ENCODE data around the gene QRICH2. TPM values are rescaled to one million over a fixed set of nuclear protein-coding genes. Genes with fewer than 3 reads are reported as not detected.

Gene QRICH2
- total and polyA plus RNA-seq, 10 of the 15 experiments (the other 5 are each of a cell fraction or from before 2014, with no cell fraction given): 0.04 to 0.72 (median 0.25) TPM

GRCh38 chr17:76353599-76354316 is 45.7 kb upstream of the QRICH2 start, which contains the start of gene PRPSAP1 (continued):
- no peak for TF ChIP-seq ZNF384 (IDR thresholded peaks at IDR 0.05; ENCODE audit: borderline replicate concordance, low read depth, low read length)
- TF ChIP-seq DPF2 (IDR thresholded peaks at IDR 0.05): no peak
- TF ChIP-seq MTA2 (IDR thresholded peaks at IDR 0.05; ENCODE audit: low read depth): peak; percentile 34
- TF ChIP-seq CBX5 (IDR thresholded peaks at IDR 0.05; ENCODE audit: low read depth): no peak
- peak; percentile 90 for TF ChIP-seq RB1 (IDR thresholded peaks at IDR 0.05; ENCODE audit: borderline replicate concordance)
- TF ChIP-seq YBX1 (IDR thresholded peaks at IDR 0.05): no peak
- TF ChIP-seq BCLAF1 (IDR thresholded peaks at IDR 0.05): no peak
- TF ChIP-seq RBBP5 (conservative IDR thresholded peaks at IDR 0.05): no peak
- TF ChIP-seq CUX1 (IDR thresholded peaks at IDR 0.05; ENCODE audit: insufficient replicate concordance, low read depth, low read length): peak; percentile 42
- no peak for TF ChIP-seq SMAD1 (IDR thresholded peaks at IDR 0.05; ENCODE audit: low read depth, partially characterized antibody)
- TF ChIP-seq NKRF (conservative IDR thresholded peaks at IDR 0.05): peak; percentile 61
- no peak for TF ChIP-seq MTA3 (IDR thresholded peaks at IDR 0.05; ENCODE audit: borderline replicate concordance, low read length)
- no peak; the same call in 1 of the 2 replicates for TF ChIP-seq ELK1 (IDR thresholded peaks at IDR 0.05; ENCODE audit: low read depth, low read length)
- peak; percentile 85 for TF ChIP-seq HCFC1 (IDR thresholded peaks at IDR 0.05; ENCODE audit: low read length)
- no peak for TF ChIP-seq CHD1 (IDR thresholded peaks at IDR 0.05; ENCODE audit: low read depth, low read length)
- peak; percentile 62 for TF ChIP-seq MXI1 (IDR thresholded peaks at IDR 0.05; ENCODE audit: low read depth, low read length)
- TF ChIP-seq BCL11A (IDR thresholded peaks at IDR 0.05; ENCODE audit: low read depth, low read length): no peak
- TF ChIP-seq MYC (IDR thresholded peaks at IDR 0.05; ENCODE audit: insufficient read depth, insufficient read length, insufficient replicate concordance, low read length, severe bottlenecking): peak; percentile 32
- TF ChIP-seq TCF7 (IDR thresholded peaks at IDR 0.05; ENCODE audit: borderline replicate concordance): no peak
- no peak for TF ChIP-seq NFIC (IDR thresholded peaks at IDR 0.05; ENCODE audit: low read depth, low read length)
